Smooth muscle cell of the brain vasculature (primary cell): ENCODE measurements around the gene USH1C.

Experiments used
- DNase-seq: peaks from one replicate; pipeline ENCODE4 v3.0.0-alpha.2; 2012; ENCODE audit warnings: low read depth, low spot score

USH1C gene

GRCh38 chr11:17472467-17472866, 71.7 kb downstream of the USH1C start:
- no peak for DNase-seq

GRCh38 chr11:17471501-17471900, 72.7 kb downstream of the USH1C start:
- DNase-seq, result no peak

- no peak for DNase-seq
Measured at GRCh38 chr11:17469998-17470397, 74.2 kb downstream of the USH1C start.

GRCh38 chr11:17468122-17468521, 76.1 kb downstream of the USH1C start:
- no peak for DNase-seq

GRCh38 chr11:17463546-17464174, 80.6 kb downstream of the USH1C start:
- DNase-seq, result no peak

GRCh38 chr11:17462940-17463339, 81.3 kb downstream of the USH1C start:
- DNase-seq, result no peak

GRCh38 chr11:17460406-17460805, 83.8 kb downstream of the USH1C start:
- no peak for DNase-seq

GRCh38 chr11:17459236-17459896, 84.8 kb downstream of the USH1C start:
- no peak for DNase-seq

GRCh38 chr11:17458268-17458667, 85.9 kb downstream of the USH1C start:
- no peak for DNase-seq

GRCh38 chr11:17457396-17458173, 86.6 kb downstream of the USH1C start:
- DNase-seq, result no peak

- DNase-seq, result no peak
Measured at GRCh38 chr11:17452668-17453067, 91.5 kb downstream of the USH1C start.

- DNase-seq, result no peak
Measured at GRCh38 chr11:17449158-17449557, 95.1 kb downstream of the USH1C start.

- DNase-seq, result no peak
Measured at GRCh38 chr11:17446482-17446881, 97.7 kb downstream of the USH1C start.

- DNase-seq, result no peak
Measured at GRCh38 chr11:17445240-17445795, 98.9 kb downstream of the USH1C start.

- no peak for DNase-seq
Measured at GRCh38 chr11:17443926-17444690, 100.1 kb downstream of the USH1C start.
